DND-41 (cell line): Measurements from ENCODE around the gene RIPOR1.

Experiments used
- CTCF ChIP-seq: IDR thresholded peaks from 2 replicates; pipeline ENCODE4 v1.5.1; 2012; ENCODE audit warnings: borderline replicate concordance, low read length, moderate library complexity, mild to moderate bottlenecking; ENCODE audit not compliant: poor library complexity, severe bottlenecking; ENCODE audit errors: extremely low read depth
- EZH2 ChIP-seq: IDR thresholded peaks from 3 replicates; pipeline ENCODE4 v1.6.1; 2012; ENCODE audit warnings: borderline replicate concordance, low read depth, mild to moderate bottlenecking, moderate library complexity, low read length, inconsistent platforms; ENCODE audit not compliant: severe bottlenecking

- TF ChIP-seq EZH2 (no peak), CTCF (peak; percentile 68)
Observed at GRCh38 chr16:67562526-67562917, 33.9 kb downstream of the RIPOR1 start, which contains the start of gene CTCF.
